ENCODE results near the gene ERCC6L2. TPM values are rescaled to one million over a fixed set of nuclear protein-coding genes. Genes with fewer than 3 reads are reported as not detected.

The ERCC6L2 gene
- total RNA-seq, 2 donors from 2014 or later: 37.7 to 44.2 TPM

GRCh38 chr9:95834281-95834907 is 41.1 kb upstream of the ERCC6L2 start:
- no peak for DNase-seq
- H3K9me3 ChIP-seq (ENCODE audit: control insufficient read depth, low read length): no peaks in the 10 kb centered on the region
- Mint-ChIP-seq H3K9me3 (no peaks in the 10 kb centered on the region), H3K27ac (no peak overlapping the region), H3K4me3 (no peak overlapping the region), H3K27me3 (ENCODE audit: insufficient read depth) (peaks cover 2% of the 10 kb centered on the region), H3K4me1 (peaks cover 8% of the 10 kb centered on the region), H3K36me3 (ENCODE audit: low read depth) (no peaks in the 10 kb centered on the region)
- no peaks in the 10 kb centered on the region for H3K36me3 ChIP-seq (ENCODE audit: control insufficient read depth, insufficient read depth, low read length)
- no peaks in the 10 kb centered on the region for H3K27me3 ChIP-seq (ENCODE audit: control insufficient read depth, insufficient read depth, low read length, poor library complexity, severe bottlenecking)
- WGBS, 2 experiments (ENCODE audit: insufficient coverage in 1 of 2, insufficient read length in 1 of 2): 95 to 100% methylated on average over 1 to 3 of the region's 3 CpGs
- H3K4me1 ChIP-seq (ENCODE audit: control insufficient read depth, insufficient read depth, low read length): no peaks in the 10 kb centered on the region
- H3K4me3 ChIP-seq (ENCODE audit: low read length): no peak overlapping the region
- H3K27ac ChIP-seq (ENCODE audit: low read depth, low read length): no peak overlapping the region
- TF ChIP-seq CTCF (conservative IDR thresholded peaks at IDR 0.05): no peak
- H3K9ac ChIP-seq (ENCODE audit: extremely low read depth, low read length, poor library complexity, severe bottlenecking): no peak overlapping the region

GRCh38 chr9:95835393-95835792 is 40.1 kb upstream of the ERCC6L2 start:
- Histone ChIP-seq H3K4me3 (ENCODE audit: low read length) (no peak overlapping the region), H3K9me3 (ENCODE audit: control insufficient read depth, low read length) (no peaks in the 10 kb centered on the region), H3K27ac (ENCODE audit: low read depth, low read length) (no peak overlapping the region), H3K4me1 (ENCODE audit: control insufficient read depth, insufficient read depth, low read length) (no peaks in the 10 kb centered on the region), H3K9ac (ENCODE audit: extremely low read depth, low read length, poor library complexity, severe bottlenecking) (no peak overlapping the region), H3K27me3 (ENCODE audit: control insufficient read depth, insufficient read depth, low read length, poor library complexity, severe bottlenecking) (no peaks in the 10 kb centered on the region), H3K36me3 (ENCODE audit: control insufficient read depth, insufficient read depth, low read length) (no peaks in the 10 kb centered on the region)
- 80 to 92% methylated on average over 1 to 2 of the region's 2 CpGs for WGBS, 2 experiments (ENCODE audit: insufficient coverage in 1 of 2, insufficient read length in 1 of 2)
- Mint-ChIP-seq H3K4me1 (peaks cover 8% of the 10 kb centered on the region), H3K36me3 (ENCODE audit: low read depth) (no peaks in the 10 kb centered on the region), H3K4me3 (no peak overlapping the region), H3K27me3 (ENCODE audit: insufficient read depth) (peaks cover 2% of the 10 kb centered on the region), H3K9me3 (no peaks in the 10 kb centered on the region), H3K27ac (no peak overlapping the region)
- no peak for TF ChIP-seq CTCF (conservative IDR thresholded peaks at IDR 0.05)
- no peak for DNase-seq

GRCh38 chr9:95836072-95836471 is 39.4 kb upstream of the ERCC6L2 start:
- TF ChIP-seq CTCF (conservative IDR thresholded peaks at IDR 0.05): no peak
- Histone ChIP-seq H3K9ac (ENCODE audit: extremely low read depth, low read length, poor library complexity, severe bottlenecking) (no peak overlapping the region), H3K9me3 (ENCODE audit: control insufficient read depth, low read length) (no peaks in the 10 kb centered on the region), H3K27me3 (ENCODE audit: control insufficient read depth, insufficient read depth, low read length, poor library complexity, severe bottlenecking) (no peaks in the 10 kb centered on the region), H3K4me3 (ENCODE audit: low read length) (no peak overlapping the region), H3K4me1 (ENCODE audit: control insufficient read depth, insufficient read depth, low read length) (no peaks in the 10 kb centered on the region), H3K36me3 (ENCODE audit: control insufficient read depth, insufficient read depth, low read length) (no peaks in the 10 kb centered on the region), H3K27ac (ENCODE audit: low read depth, low read length) (no peak overlapping the region)
- H3K27ac Mint-ChIP-seq: no peak overlapping the region
- peaks cover 8% of the 10 kb centered on the region for H3K4me1 Mint-ChIP-seq
- no peak for DNase-seq
- 88 to 100% methylated on average over 1 of the region's 1 CpG for WGBS, 2 experiments (ENCODE audit: insufficient coverage in 1 of 2, insufficient read length in 1 of 2)
- H3K36me3 Mint-ChIP-seq (ENCODE audit: low read depth): no peaks in the 10 kb centered on the region
- no peak overlapping the region for H3K4me3 Mint-ChIP-seq
- peaks cover 2% of the 10 kb centered on the region for H3K27me3 Mint-ChIP-seq (ENCODE audit: insufficient read depth)
- no peaks in the 10 kb centered on the region for H3K9me3 Mint-ChIP-seq
